Lung (tissue), 10 donors: Measurements from ENCODE around the gene ZNG1C. TPM values are rescaled to one million over a fixed set of nuclear protein-coding genes. Genes with fewer than 3 reads are reported as not detected.
A peak's percentile ranks its signal among the peaks of the same experiment; 100 is the strongest.
"Not testable (repeated sequence)": the region's sequence is repeated elsewhere in the genome, so short reads cannot be mapped to it uniquely, and the experiment has no call there.

Experiments used
- ATAC-seq: fragments of 200-7000 bp; cut with Tn5 transposase; one replicate; pipeline ENCODE4 v1.9.1; 2020; ENCODE audit warnings: moderate number of reproducible peaks; ENCODE audit not compliant: insufficient read depth, low FRiP score
- DNase-seq, 3 donors: peaks; one replicate each; pipeline ENCODE4 v3.0.0-alpha.2; 2013 to 2017
- H3K27ac ChIP-seq, 2 donors: one replicate each; pipeline ENCODE4 v1.5.1; 2013; ENCODE audit warnings: mild to moderate bottlenecking in 2 of 2, moderate library complexity in 2 of 2, control low read depth in 1 of 2, inconsistent platforms in 1 of 2, low read depth in 1 of 2, low read length in 1 of 2
- H3K27me3 ChIP-seq, 3 donors: one replicate each; pipeline ENCODE4 v1.5.1; 2013; ENCODE audit warnings: low read length in 2 of 3; ENCODE audit not compliant: control insufficient read depth in 3 of 3, insufficient read depth in 3 of 3
- H3K36me3 ChIP-seq, 4 donors: one replicate each; pipeline ENCODE4 v1.5.1; 2013; ENCODE audit warnings: low read length in 4 of 4, mild to moderate bottlenecking in 1 of 4, moderate library complexity in 1 of 4; ENCODE audit not compliant: control insufficient read depth in 4 of 4, insufficient read depth in 4 of 4
- H3K4me1 ChIP-seq, 5 donors: one replicate each; pipeline ENCODE4 v1.5.1; 2013; ENCODE audit warnings: low read length in 5 of 5, mild to moderate bottlenecking in 2 of 5, moderate library complexity in 1 of 5; ENCODE audit not compliant: control insufficient read depth in 5 of 5, insufficient read depth in 5 of 5
- H3K4me3 ChIP-seq: one replicate; pipeline ENCODE4 v1.5.1; 2013; ENCODE audit warnings: mild to moderate bottlenecking, control low read depth, moderate library complexity
- H3K9ac ChIP-seq, 2 donors: one replicate each; pipeline ENCODE4 v1.5.1; 2013; ENCODE audit warnings: low read length in 2 of 2, control low read depth in 1 of 2; ENCODE audit not compliant: insufficient read depth in 1 of 2
- H3K9me3 ChIP-seq, 4 donors: one replicate each; pipeline ENCODE4 v1.5.1; 2013; ENCODE audit warnings: low read length in 3 of 4, mild to moderate bottlenecking in 1 of 4, moderate library complexity in 1 of 4; ENCODE audit not compliant: control insufficient read depth in 4 of 4, insufficient read depth in 3 of 4
- WGBS, 2 donors: extraction: QIAGEN DNeasy Blood & Tissue Kit; methylation state at CpG; one replicate each; pipeline ENCODE4 v1.1.7; 2013; 5-methylcytosine and 5-hydroxymethylcytosine counted together
- polyA plus RNA-seq, 2 donors: library from polyadenylated mRNA; stranded (reverse); fragments of 200-250 nt; gene quantifications; one replicate each; pipeline ENCODE4 v1.2.1, GENCODE V29; 2013
- total RNA-seq, 2 donors: library from RNA; depleted of rRNA in 1 of 2; stranded (reverse); fragments of >200 nt in 1 of 2; gene quantifications; one replicate each; pipeline ENCODE4 v1.2.1, GENCODE V29; 2014 to 2021
- donor health status: Bipolar disorder and iron deficiency.
- donor health status: healthy.
- donor health status: DM: yes; HTN: yes; CAD: no.

The ZNG1C gene
- total and polyA plus RNA-seq, 4 donors = 12.6 to 31.6 (median 22.6) TPM

DNA sequence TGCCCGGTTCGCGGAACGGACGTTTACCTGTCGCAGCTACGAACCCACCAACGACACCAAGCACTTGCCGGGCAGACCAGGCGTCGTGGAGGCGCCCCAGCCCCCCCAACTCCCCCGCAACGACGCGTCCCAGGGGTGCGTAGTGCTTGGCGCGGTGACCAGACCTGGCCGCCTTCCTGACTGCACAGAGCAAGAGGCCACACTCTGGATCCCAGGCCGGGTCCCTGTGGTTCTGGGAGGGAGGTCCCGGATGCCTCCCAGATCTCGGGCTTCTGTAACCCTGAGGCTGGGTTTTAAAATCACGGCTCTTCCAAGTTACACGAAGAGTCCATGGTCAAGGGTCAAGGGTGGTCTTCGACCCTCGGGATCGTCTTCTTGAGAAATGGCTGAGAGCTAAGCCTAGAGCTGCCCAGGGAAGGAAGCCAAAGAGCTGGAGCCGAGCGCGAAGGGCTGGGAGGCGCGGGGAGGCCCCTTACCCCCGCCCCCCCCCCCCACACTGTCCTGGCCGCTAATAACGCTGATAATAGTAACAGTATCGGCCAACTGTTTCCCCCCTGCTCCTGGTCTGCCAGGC lies 64.7 kb downstream of the ZNG1C start:
- not testable (repeated sequence) for H3K4me1 ChIP-seq, H3K27ac ChIP-seq, ATAC-seq, H3K9me3 ChIP-seq, H3K4me3 ChIP-seq, H3K9ac ChIP-seq, H3K36me3 ChIP-seq, H3K27me3 ChIP-seq
- DNase-seq = peak in 1 of 3 donors; percentile 9
- WGBS, 2 donors = 12 to 16% methylated on average over 23 to 34 of the region's 37 CpGs

DNA sequence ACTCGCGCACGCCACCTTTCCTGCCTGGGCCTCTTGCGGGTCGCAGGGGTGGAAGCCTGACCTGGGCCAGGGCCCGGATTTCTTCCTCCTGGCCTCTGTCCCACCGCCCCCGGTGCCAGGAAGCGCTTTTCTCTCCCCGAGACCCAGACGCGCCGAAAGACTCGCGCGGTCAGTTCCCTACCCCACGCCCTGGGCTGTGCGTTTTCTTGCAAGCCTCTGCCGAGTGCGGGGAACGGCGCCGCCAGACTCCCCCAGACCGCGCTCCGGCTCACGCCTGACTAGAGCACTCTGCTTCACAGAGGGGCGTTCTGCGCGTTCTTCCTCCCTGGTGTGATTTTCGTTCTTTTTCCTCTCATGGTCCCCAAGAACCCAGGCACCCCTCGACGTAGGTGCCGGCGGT lies 65.3 kb downstream of the ZNG1C start:
- peak; percentile 10 for ATAC-seq
- not testable (repeated sequence) for H3K27me3 ChIP-seq, H3K9ac ChIP-seq, H3K36me3 ChIP-seq, H3K4me3 ChIP-seq, H3K4me1 ChIP-seq, H3K9me3 ChIP-seq, H3K27ac ChIP-seq, DNase-seq
- 39% methylated on average over 16 to 17 of the region's 35 CpGs for WGBS, 2 donors

DNA sequence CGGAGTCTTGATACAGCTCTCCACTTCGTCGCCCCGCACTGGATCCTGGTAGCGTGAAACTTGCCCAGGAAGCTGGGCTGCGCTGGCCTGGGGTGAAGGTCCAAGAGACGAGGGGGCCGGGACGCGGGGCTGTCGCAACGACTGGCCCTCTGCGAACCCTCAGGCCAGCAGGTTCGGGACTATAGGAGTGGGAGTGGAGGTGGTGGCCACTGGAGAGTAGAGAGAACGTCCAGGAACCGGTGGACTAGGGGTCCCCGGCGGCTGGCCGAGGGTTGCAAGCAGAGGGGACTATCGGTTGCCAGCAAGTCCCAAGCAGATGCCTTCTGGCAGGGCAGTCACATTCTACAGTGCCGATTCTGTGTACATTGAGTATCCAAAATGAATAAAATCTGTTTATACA lies 65.9 kb downstream of the ZNG1C start:
- H3K27ac ChIP-seq, ATAC-seq, H3K27me3 ChIP-seq, H3K36me3 ChIP-seq, H3K4me1 ChIP-seq, H3K9me3 ChIP-seq, DNase-seq, H3K4me3 ChIP-seq, H3K9ac ChIP-seq: not testable (repeated sequence)
- WGBS, 2 donors = 17 to 24% methylated on average over 16 to 19 of the region's 21 CpGs

DNA sequence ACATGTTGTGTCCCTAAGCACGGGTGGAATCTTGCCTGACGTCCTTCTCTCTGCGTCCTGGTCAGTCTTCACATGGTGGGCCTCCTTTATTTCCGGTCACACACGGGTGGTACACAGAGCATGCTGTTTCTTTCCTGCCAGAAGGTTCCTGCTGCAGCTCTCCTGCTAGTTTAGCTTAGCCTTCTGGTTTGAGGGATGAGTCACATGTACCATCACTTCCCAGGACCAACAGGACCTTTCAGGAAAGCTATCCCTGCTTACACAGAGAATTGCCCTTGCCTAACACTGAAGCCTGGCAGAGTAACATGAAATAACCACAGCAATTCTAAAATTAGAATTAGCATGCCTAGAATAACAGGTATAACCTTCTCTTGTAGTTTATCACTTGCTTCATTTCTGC lies 69.4 kb downstream of the ZNG1C start:
- not testable (repeated sequence) for DNase-seq, H3K9ac ChIP-seq, H3K4me1 ChIP-seq, H3K9me3 ChIP-seq, H3K27me3 ChIP-seq, H3K36me3 ChIP-seq, ATAC-seq, H3K4me3 ChIP-seq, H3K27ac ChIP-seq
- no CpG with 5 or more reads among the region's 5 CpGs for WGBS, 2 donors

DNA sequence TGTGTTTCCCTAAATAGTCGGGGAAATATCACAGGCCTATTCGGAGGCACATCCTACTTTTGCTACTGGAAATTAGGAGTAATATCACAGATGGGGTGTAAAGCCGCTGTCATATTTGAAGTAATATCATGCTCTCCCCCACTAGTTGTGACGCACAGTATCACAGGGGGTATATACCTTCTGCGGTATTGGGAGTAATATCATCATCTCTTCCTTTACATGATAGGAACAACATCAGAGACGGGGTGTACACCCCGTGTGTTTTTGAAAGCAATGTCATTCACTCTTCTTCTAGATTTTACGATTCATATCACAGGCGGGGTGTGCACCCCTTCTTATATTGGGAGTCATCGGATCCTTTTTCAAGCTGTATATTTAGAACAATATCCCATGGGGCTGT lies 76.4 kb downstream of the ZNG1C start:
- H3K9me3 ChIP-seq, H3K4me1 ChIP-seq, H3K9ac ChIP-seq, H3K4me3 ChIP-seq, DNase-seq, H3K27me3 ChIP-seq, ATAC-seq, H3K27ac ChIP-seq, H3K36me3 ChIP-seq: not testable (repeated sequence)
- 70 to 74% methylated on average over 9 of the region's 10 CpGs for WGBS, 2 donors

DNA sequence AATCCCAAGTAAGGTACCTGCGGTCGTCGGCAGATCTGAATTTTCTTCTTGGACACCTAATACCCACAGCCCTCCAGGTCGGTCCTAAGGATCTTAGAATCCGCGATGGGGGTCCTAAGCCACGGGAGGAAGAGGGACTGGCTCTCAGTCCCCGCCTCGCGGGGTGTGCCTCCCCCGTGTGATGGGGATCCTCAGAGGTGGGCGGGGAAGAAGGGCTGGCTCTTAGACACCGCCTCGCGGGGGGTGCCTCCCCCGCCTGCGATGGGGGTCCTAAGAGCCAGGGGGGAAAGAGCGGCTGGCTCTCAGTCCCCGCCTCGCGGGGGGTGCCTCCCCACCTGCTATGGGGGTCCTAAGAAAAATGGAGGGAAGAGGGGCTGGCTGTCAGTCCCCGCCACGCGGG lies 82.0 kb downstream of the ZNG1C start:
- not testable (repeated sequence) for H3K9ac ChIP-seq, H3K9me3 ChIP-seq, DNase-seq, H3K36me3 ChIP-seq, H3K4me3 ChIP-seq, H3K27me3 ChIP-seq, H3K27ac ChIP-seq, ATAC-seq, H3K4me1 ChIP-seq
- 20 to 85% methylated on average over 3 to 18 of the region's 24 CpGs for WGBS, 2 donors

DNA sequence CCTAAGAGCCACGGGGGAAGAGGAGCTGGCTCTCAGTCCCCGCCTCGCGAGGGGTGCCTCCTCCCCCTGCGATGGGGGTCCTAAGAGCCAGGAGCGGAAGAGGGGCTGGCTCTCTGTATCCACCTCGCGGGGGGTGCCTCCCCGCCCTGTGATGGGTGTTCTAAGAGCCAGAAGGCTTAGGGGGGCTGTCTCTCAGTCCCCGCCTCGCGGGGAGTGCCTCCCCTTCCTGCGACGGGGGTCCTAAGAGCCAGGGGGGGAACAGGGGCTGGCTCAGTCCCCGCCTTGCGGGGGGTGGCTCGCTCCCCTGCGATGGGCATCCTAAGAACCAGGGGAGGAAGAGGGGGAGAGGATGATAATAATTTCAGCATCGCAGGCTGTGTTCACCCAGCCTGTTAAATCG lies 82.7 kb downstream of the ZNG1C start:
- H3K27ac ChIP-seq, ATAC-seq: not testable (repeated sequence)
- 16 to 20% methylated on average over 2 to 6 of the region's 20 CpGs for WGBS, 2 donors

DNA sequence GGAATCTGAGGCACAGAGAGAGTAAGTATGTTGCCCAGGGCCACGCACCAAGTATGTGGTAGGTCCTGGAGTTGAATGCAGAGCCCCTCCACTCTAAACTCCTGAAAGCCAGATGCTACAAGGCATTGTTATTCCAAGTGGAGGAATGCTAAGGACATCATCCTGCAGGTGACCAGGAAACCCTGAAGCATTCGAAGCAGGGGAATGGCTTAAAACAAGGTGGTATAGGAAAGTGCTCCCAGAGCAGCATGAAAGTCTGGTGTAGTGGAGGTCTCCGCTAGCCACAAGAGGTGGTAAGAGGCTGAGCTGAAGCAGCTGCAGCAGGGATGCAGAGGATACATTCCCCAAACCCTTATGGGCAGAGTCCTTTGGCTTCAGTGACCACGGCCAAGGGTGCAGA lies 87.3 kb downstream of the ZNG1C start:
- not testable (repeated sequence) for H3K27me3 ChIP-seq, H3K4me1 ChIP-seq, H3K36me3 ChIP-seq, H3K9ac ChIP-seq, DNase-seq, H3K9me3 ChIP-seq, H3K4me3 ChIP-seq, H3K27ac ChIP-seq, ATAC-seq
- 67 to 85% methylated on average over 2 of the region's 4 CpGs for WGBS, 2 donors

More for the DNA sequence above, 82.7 kb downstream of the ZNG1C start:
- H3K4me3 ChIP-seq, H3K36me3 ChIP-seq, H3K27me3 ChIP-seq, DNase-seq, H3K9ac ChIP-seq, H3K9me3 ChIP-seq, H3K4me1 ChIP-seq: not testable (repeated sequence)
